ENCODE results near the gene NEK11.

The NEK11 gene

DNA sequence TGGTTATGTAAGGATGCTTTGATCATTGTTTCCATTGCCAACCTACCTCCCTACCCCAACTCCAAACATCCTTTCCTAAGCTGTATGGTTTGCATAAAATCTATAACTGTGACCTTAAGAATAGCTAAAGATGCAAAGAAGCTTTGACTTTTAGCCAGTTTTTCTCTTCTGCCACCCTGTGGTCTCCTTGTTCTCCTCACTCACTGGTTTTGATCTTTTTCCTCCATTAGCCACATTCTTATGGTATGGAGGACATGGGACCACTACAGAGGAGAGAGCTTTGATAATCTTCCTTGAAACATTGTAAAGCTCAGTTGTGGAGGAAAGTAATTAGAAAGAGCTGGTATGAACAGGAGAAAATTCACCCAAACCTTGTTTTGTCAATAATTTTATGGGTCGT lies 115.9 kb downstream of the NEK11 start:
- DNase-seq: no peak

DNA sequence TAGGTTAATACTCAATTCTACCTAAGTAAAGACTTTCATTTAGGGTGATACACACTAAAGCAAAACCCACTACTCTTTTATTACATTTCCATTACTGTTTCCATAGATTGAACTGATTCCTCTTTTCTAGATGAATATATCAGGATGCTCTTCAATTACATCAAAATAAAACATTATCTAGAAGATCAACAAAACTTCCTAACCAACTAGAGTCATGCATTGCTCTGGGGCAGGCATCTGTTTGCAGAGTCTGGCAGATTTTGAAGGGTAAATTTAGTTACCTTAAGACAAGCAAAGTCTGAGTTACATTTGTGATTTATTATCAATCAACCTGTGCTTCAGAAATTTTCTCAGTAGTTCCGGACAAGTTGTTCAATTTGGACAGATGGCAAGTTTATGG lies 117.1 kb downstream of the NEK11 start:
- DNase-seq: no peak

DNA sequence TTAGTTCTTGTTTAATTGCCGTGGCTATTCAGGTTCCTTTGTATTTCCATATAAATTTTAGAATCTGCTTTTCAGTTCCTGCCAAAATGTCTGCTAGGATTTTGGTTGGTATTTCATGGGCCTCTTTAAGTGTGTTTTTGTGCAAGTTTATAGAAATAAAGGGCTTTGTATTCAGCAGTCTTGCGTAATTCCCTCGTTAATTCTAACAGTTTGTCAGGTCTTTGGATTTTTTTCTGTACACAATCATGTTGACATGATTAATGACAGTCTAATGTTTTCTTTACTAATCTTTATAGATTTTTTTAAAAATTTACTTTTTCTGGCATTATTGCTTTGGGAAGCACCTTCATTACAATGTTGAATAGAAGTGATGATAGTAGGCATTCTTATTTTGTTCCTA lies 120.9 kb downstream of the NEK11 start:
- no peak for DNase-seq

GRCh38 chr3:131158434-131158833 lies 131.8 kb downstream of the NEK11 start:
- DNase-seq: no peak

DNA sequence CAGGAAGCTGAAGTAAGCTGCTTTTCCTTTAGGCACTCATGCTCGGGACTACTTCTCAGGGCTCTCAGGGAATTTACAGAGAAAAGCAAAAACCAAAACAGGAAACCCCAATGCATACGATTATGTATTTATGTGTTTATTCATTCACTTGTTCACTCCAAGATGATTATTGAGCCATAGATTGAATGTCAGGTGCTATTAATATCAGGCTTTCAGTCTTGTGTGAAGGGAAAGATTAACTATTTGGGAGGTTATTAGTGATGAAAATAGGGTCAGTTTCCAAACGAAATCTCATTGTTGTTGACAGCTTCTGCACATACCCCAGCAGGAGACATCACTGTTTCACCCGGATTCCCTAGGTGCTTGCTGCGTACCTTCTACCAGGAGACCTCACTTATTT lies 135.8 kb downstream of the NEK11 start:
- no peak for DNase-seq

GRCh38 chr3:131167867-131168266 lies 141.2 kb downstream of the NEK11 start:
- DNase-seq: no peak

GRCh38 chr3:131169331-131169730 lies 142.7 kb downstream of the NEK11 start:
- no peak for DNase-seq

- no peak for DNase-seq
Observed at GRCh38 chr3:131172502-131173200, 146.0 kb downstream of the NEK11 start.

- no peak for DNase-seq
Observed at GRCh38 chr3:131174752-131175151, 148.1 kb downstream of the NEK11 start.

- no peak for DNase-seq
Observed at GRCh38 chr3:131178710-131179375, 152.2 kb downstream of the NEK11 start.

GRCh38 chr3:131192701-131193100 lies 166.0 kb downstream of the NEK11 start:
- no peak for DNase-seq

DNA sequence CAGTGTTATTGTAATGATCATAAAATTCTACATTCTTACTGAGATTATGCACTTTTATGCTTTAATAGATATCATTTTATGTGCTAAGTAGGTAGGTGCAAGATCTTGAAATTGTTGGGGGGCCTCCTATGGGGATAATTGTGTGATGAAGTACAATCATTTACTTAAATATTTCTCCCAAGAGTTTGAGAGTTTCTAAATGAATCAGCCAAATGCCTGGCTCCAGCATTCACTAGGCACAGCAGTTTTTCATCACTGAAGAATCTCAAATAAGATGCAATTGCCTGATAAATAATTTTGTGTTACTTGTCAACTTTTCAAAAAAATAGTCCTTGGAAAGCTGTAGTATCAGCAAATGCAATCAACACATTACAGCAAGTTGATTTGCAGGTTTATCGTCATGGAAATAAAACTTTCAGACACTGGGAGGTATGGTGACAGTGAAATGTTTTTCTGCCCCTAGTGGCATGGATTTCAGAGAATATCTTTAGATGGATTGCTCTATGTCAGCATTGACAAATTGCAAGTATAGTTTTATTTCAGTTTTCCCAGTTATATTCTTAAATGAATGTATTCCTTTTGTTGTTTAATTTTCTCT lies 167.1 kb downstream of the NEK11 start:
- no peak for DNase-seq

GRCh38 chr3:131194816-131195215 lies 168.1 kb downstream of the NEK11 start:
- no peak for DNase-seq

DNA sequence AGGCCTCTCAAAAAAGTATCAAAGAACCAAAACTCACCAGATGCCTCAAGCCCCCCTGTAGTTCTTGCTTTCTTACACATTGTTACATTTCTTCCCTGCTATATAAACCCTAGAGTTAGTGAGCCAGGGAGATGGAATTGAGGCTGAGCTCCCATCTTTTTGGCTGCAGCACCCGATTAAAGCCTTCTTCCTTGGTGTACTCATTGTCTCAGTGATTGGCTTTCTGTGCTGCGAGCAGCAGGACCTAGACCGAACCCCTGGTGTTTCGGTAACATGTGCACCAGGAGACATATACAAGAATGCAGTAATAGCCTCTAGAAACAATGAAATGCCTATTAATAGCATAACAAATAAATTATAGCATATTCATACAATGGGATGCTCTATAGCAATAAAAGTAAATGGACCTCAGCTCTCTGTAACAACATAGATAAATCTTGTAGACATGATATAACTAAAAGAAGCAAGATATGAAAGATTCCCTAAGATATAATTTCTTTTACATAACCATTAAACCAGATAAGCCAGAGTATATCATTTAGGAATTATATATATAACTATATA lies 174.0 kb downstream of the NEK11 start:
- DNase-seq: no peak

GRCh38 chr3:131216330-131216729 lies 189.7 kb downstream of the NEK11 start:
- no peak for DNase-seq

DNA sequence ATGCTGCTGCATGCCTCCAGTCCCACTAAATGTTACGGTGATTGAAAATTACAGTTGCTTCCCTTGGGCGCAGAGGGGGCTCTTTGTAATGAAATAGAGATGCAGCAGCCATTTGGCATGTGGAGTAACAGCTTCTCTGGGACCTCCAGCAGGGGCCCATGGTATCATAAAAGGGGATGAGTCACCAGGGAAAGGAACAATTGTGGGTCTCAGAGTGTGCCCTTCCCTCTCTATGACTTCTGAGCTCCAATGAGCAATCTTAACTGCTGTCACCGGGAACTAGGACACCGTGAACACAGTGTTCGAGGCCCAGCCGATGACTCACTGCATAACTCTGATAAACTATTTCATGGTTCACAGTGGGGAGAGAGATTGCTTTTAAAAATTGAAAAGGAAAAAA lies 190.1 kb downstream of the NEK11 start:
- no peak for DNase-seq

DNA sequence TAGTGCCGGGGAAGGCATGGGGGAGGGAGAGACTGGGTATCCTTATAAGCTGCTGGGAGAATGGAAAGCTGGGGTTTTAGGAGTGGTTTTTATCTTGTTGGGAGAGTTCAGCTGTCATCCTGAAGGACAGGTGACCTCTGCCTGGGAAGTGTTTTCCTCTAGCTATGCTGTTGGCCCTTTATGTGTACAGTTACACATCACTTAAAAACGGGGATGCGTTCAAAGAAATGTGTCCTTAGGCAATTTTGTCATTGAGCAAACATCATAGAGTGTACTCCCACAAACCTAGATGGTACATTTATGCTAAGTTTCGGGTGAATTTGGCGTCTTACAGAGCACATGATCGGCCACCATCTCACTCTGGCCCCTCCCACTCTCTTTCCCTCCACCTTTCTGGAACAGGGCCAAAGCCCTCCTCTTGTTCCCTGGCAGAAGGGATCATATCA lies 190.6 kb downstream of the NEK11 start:
- peak; percentile 32 to 69 for DNase-seq

DNA sequence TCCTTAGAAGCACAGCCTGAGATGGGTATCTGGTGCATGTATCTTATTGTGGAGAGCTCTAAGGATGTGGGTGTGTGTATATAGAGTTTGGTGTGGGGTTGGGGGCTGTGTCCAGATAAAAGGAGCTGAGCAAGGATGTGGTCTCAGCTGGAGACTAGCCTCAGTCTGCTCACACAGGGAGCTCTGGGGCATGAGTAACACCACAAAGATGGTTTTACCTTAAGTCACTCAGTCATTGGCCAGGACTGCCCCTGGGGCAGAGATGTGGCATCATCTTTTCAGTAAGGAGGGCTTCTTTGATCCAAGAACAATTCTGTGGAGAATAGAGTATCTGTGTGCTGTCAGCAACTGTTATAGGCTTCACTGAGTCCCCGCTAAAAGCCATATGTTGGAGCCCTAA lies 191.5 kb downstream of the NEK11 start:
- DNase-seq: no peak

GRCh38 chr3:131221731-131222130 lies 195.1 kb downstream of the NEK11 start:
- no peak for DNase-seq

DNA sequence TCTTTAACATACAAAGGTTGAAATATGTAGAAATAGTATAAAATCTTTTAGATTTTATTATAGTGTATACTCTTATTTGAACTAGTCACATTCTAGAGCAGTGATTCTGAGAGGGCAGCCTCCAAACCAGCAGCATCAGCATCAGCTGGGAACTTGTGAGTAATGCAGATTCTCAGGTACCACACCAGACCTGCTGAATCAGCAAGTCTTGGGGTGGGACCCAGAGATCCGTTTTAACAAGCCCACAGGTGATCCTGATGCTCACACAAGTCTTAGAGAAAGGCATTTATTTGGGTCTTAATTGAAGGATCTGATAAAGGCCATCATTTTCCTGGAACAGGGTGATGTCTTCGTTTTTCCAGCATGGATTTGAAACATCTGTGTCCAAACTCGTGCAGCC lies 195.9 kb downstream of the NEK11 start:
- no peak for DNase-seq

DNA sequence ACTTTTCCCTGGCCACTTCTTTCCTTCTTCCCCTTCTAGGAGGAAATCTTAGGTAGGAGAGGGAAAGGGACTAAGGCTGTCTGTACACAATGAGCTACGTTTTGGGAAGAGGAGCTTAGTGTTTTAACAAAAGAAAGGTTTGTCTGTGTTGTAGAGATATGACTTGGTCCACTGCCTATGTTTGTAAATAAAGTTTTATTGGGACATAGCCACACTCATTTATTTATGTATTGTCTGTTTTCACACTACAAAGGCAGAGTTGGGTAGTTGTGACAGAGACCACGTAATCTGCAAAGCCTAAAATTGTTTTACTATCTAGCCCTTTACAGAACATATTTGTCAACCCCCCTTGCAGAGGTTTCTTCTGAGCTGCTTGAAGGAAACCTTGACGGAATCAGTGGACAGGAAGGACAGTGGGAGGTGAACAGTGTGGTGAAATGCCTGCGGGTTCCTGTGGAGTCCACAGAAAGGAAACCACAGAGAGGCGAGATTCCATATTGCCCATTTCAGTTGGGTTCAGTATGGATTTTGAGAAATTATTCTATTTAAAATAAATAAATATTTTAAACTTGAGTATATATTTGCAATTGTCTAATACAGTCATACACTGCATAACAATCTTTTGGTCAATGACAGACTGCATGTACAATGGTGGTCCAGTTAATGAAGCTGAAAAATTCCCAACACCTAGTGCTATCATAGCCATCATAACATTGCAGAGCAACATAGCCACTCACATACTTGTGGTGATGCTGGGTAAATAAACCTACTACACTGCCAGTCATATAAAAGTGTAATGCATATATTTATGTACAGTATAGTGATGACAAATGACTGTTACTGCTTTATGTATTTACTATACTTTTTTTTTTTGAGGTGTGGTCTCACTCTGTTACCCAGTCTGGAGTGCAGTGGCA lies 197.0 kb downstream of the NEK11 start:
- DNase-seq: no peak

DNA sequence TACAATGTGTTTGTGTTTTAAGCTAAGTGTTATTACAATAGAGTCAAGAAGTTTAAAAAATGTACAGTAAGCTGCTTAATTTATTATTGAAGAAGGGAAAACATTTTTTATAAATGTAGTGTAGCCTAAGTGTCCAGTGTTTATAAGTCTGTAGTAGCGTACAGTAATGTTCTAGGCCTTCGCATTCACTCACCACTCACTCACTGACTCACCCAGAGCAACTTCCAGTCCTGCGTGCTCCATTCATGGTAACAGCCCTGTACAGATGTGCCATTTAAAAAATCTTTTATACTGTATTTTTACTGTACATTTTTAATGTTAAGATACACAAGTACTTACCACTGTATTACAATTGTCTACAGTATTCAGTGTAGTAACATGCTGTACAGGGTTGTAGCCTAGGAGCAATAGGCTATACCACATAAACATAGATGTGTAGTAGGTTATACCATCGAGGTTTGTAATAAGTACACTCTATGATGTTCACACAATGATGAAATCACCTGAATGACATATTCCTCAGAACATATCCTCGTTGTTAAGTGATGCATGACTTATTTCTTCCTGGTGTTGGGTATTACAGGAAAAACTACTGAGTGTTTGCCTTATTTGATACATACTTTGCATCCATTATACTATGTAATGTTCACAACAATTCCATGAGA lies 198.3 kb downstream of the NEK11 start:
- DNase-seq: no peak

Measured in NCI-H187 (cell line).